ENCODE measurements around the gene FSCN2. TPM values are rescaled to one million over a fixed set of nuclear protein-coding genes. Genes with fewer than 3 reads are reported as not detected.

Gene FSCN2
- total and polyA plus RNA-seq, 11 donors: 0.22 to 0.72 (median 0.38) TPM; not detected in 3

DNA sequence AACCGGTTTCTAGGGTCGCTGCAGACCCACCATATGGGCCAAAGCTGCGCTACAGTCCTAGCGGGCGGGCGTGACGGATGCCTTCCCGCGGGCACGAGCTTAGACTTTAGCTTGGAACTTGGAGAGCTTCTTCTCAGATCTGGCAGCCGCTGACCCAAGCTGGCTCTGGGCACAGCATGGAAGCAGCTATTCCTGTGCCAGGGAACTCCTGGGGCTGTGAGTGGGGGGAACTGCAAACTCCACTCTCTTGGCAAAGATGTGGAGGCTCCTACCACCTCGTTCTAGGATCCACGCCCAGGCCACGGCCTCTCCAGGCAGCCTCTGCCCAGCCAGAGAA is 15.1 kb downstream of the FSCN2 start:
- peaks cover 0 to 86% (median 62%) of the 10 kb centered on the region in 9 donors for H3K36me3 ChIP-seq
- H3K27ac ChIP-seq: peak overlapping the region in 4 of 12 donors; percentile 33 to 55 (median 46)
- peaks cover 0 to 13% (median 0%) of the 10 kb centered on the region in 12 donors for H3K4me1 ChIP-seq
- DNase-seq (peak in 2 of 5 donors; percentile 64 to 73), ATAC-seq (peak; percentile 61 to 70 (median 68))
- TF ChIP-seq, protein P1, sequence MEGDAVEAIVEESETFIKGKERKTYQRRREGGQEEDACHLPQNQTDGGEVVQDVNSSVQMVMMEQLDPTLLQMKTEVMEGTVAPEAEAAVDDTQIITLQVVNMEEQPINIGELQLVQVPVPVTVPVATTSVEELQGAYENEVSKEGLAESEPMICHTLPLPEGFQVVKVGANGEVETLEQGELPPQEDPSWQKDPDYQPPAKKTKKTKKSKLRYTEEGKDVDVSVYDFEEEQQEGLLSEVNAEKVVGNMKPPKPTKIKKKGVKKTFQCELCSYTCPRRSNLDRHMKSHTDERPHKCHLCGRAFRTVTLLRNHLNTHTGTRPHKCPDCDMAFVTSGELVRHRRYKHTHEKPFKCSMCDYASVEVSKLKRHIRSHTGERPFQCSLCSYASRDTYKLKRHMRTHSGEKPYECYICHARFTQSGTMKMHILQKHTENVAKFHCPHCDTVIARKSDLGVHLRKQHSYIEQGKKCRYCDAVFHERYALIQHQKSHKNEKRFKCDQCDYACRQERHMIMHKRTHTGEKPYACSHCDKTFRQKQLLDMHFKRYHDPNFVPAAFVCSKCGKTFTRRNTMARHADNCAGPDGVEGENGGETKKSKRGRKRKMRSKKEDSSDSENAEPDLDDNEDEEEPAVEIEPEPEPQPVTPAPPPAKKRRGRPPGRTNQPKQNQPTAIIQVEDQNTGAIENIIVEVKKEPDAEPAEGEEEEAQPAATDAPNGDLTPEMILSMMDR (IDR thresholded peaks at IDR 0.05): no peak
- TF ChIP-seq POLR2A (IDR thresholded peaks at IDR 0.05): no peak
- no peaks in the 10 kb centered on the region for H3K9me3 ChIP-seq
- no peak overlapping the region for H3K4me3 ChIP-seq
- H3K27me3 ChIP-seq: peaks cover 0 to under 1% (median 0%) of the 10 kb centered on the region in 9 donors
- intact Hi-C loops (cut with DNase I): loop anchor here in 1 of 10 donors (5.0 kb wide), 1 partner anchor 291 kb away; no protein-coding TSS in a partner anchor
- 52 to 82% (median 69%) methylated on average over 11 to 14 of the region's 14 CpGs for WGBS, 4 donors

DNA sequence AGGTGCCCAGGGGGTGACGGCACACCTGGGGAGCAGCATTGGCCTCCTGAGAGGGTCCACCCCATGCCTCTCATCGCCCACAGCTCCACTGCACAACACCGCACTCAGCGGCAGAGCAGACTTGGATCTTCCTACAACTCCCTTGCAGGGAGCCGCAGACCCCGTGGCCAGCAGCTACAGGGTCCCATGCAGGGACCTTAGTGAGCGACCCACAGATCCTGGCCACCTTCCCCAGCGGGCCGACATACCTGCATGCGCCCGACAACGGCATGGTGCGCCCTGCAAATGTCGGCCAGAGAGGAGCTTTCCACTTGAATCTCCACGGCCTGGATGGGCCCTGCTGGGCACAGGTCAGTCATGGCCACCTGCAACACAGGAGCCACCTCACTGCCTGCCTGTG is 15.6 kb downstream of the FSCN2 start:
- H3K27me3 ChIP-seq: no peaks in the 10 kb centered on the region
- 96 to 100% (median 97%) methylated on average over 12 to 15 of the region's 15 CpGs; no CpG with 5 or more reads in 1 of the 4 donors for WGBS, 4 donors
- H3K4me3 ChIP-seq: no peak overlapping the region
- peaks cover 0 to 13% (median 0%) of the 10 kb centered on the region in 12 donors for H3K4me1 ChIP-seq
- H3K9me3 ChIP-seq: no peaks in the 10 kb centered on the region
- TF ChIP-seq, protein P1 (IDR thresholded peaks at IDR 0.05): no peak
- no peak for TF ChIP-seq POLR2A (IDR thresholded peaks at IDR 0.05)
- intact Hi-C loops (cut with DNase I): loop anchor here in 1 of 10 donors (5.0 kb wide), 1 partner anchor 291 kb away; no protein-coding TSS in a partner anchor
- peaks cover 0 to 87% (median 67%) of the 10 kb centered on the region in 9 donors for H3K36me3 ChIP-seq
- no peak for ATAC-seq
- H3K27ac ChIP-seq: peak overlapping the region in 5 of 12 donors; percentile 33 to 55 (median 37)
- no peak for DNase-seq

DNA sequence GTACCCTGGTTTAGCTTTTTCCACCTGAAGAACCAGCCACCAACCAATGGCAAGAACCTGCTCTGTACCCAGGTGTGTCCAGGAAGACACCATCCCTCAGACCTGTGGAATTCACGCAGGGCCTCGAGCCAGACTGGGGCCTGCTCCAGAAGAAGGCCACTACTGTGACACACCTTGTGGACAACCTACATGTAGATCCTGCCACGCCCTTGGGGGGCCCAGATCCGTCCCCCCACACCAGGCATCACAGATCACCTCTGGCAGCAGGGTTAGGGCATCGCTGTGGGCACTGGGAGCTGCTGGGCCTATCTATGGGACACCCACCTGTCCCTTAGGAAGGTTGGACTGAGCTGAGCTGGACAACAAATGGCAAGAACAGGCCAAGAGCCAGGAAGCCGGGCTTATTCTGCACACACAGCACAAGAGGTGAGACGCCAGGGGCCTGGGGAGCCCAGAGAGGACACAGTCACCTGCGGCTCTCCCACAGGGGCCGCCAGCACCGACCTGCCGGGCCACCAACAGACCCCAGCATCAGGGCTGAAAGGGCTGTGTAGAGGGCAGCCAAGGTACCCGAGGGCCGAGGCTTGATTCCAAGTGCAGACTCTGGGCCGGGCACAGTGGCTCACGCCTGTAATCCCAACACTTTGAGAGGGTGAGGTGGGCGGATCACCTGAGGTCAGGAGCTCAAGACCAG is 16.3 kb downstream of the FSCN2 start:
- peaks cover 0 to 91% (median 73%) of the 10 kb centered on the region in 9 donors for H3K36me3 ChIP-seq
- peaks cover 0 to 17% (median under 1%) of the 10 kb centered on the region in 12 donors for H3K4me1 ChIP-seq
- DNase-seq: peak in 1 of 5 donors; percentile 24
- TF ChIP-seq, protein P1 (IDR thresholded peaks at IDR 0.05): no peak
- TF ChIP-seq POLR2A (IDR thresholded peaks at IDR 0.05): no peak
- no peak overlapping the region for H3K27ac ChIP-seq
- 83 to 95% (median 91%) methylated on average over 8 to 16 of the region's 16 CpGs for WGBS, 4 donors
- H3K27me3 ChIP-seq: no peaks in the 10 kb centered on the region
- intact Hi-C loops (cut with DNase I): loop anchor here in 1 of 10 donors (5.0 kb wide), 1 partner anchor 292 kb away; no protein-coding TSS in a partner anchor
- no peak for ATAC-seq
- H3K4me3 ChIP-seq: no peak overlapping the region
- no peaks in the 10 kb centered on the region for H3K9me3 ChIP-seq

DNA sequence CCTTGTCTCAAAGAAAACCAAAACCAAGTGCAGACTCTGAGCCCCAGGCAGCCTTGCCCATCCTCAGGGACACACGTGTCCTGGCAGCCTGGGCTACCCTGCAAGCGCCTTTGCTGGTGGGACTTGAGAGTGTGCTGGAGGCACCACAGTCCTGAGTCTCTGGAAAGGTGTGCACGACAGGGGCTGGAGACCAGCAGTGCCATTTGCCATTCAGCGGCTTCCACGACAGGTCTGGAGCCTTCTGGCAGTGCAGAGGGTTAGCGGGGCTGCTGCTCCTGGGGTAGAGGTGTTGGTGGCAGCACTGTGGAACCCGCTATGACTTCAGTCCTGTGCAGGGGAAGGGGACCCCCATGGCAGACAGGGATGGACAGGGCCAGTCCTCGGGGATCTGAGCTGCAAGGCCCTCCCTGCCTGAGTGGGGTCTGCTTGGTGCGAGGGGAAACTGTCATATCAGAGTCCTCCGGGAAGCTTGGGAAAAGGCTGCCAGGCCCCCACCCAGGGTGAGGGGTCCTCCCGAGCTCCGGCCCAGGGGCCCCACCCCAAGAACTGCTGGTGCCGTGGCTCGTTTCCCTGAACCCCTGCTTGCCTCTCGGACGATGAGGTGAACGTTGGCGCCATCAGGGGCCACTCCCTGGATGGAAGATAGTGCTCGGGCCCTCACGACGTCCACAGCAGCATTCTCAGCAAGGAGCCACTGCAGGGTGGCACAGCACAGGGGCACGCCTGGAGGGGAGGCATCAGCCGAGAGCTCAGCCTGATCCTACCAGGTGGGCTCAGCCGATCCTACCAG is 17.2 kb downstream of the FSCN2 start:
- Histone ChIP-seq H3K27ac (no peak overlapping the region), H3K36me3 (peaks cover 0 to 91% (median 75%) of the 10 kb centered on the region in 9 donors), H3K27me3 (no peaks in the 10 kb centered on the region), H3K9me3 (no peaks in the 10 kb centered on the region), H3K4me3 (no peak overlapping the region), H3K4me1 (peaks cover 0 to 21% (median 2%) of the 10 kb centered on the region in 12 donors)
- WGBS, 4 donors: 86 to 94% (median 92%) methylated on average over 19 to 24 of the region's 24 CpGs
- DNase-seq (peak in 1 of 5 donors; percentile 12), ATAC-seq (no peak)
- intact Hi-C loops (cut with DNase I): no loop called here
- no peak for TF ChIP-seq POLR2A (IDR thresholded peaks at IDR 0.05)
- TF ChIP-seq, protein P1 (IDR thresholded peaks at IDR 0.05): no peak
